HEK293T (cell line): ENCODE data around the gene CTSW.
"Not testable (repeated sequence)": the region's sequence is repeated elsewhere in the genome, so short reads cannot be mapped to it uniquely, and the experiment has no call there.

Source experiments
- CTCF ChIA-PET: fragments of 350-600 bp; formaldehyde crosslinking; extraction: SDS; loops from one replicate; lab custom pipeline; 2021; ENCODE audit warnings: antibody characterized with exemption, inconsistent platforms; lab: Yijun Ruan, JAX
- POLR2A ChIA-PET: fragments of 350-600 bp; formaldehyde crosslinking; extraction: SDS; loops from one replicate; lab custom pipeline; 2020; ENCODE audit warnings: antibody characterized with exemption, inconsistent platforms; lab: Yijun Ruan, JAX
- DNase-seq: peaks from one replicate; pipeline ENCODE4 v3.0.0; 2012; ENCODE audit warnings: mixed read lengths; ENCODE audit errors: extremely low spot score
- ARNT ChIP-seq: fragments of 450-650 bp; IDR thresholded peaks from 2 replicates; pipeline ENCODE4 v1.6.1; 2017; ENCODE audit warnings: mild to moderate bottlenecking
- BHLHE40 ChIP-seq: fragments of 450-650 bp; IDR thresholded peaks from 2 replicates; pipeline ENCODE4 v1.6.1; 2016; ENCODE audit warnings: mild to moderate bottlenecking, moderate library complexity, borderline replicate concordance
- ELF4 ChIP-seq: fragments of 450-650 bp; IDR thresholded peaks from 2 replicates; pipeline ENCODE4 v1.6.1; 2017; ENCODE audit warnings: antibody characterized with exemption
- FOXA1 ChIP-seq: fragments of 450-650 bp; IDR thresholded peaks from 2 replicates; pipeline ENCODE4 v1.6.1; 2016; ENCODE audit warnings: mild to moderate bottlenecking
- FOXK2 ChIP-seq: fragments of 450-650 bp; IDR thresholded peaks from 2 replicates; pipeline ENCODE4 v1.6.1; 2016; ENCODE audit warnings: mild to moderate bottlenecking
- FOXM1 ChIP-seq: fragments of 450-650 bp; IDR thresholded peaks from 2 replicates; pipeline ENCODE4 v1.6.1; 2017; ENCODE audit warnings: mild to moderate bottlenecking, borderline replicate concordance
- L3MBTL2 ChIP-seq: fragments of 450-650 bp; conservative IDR thresholded peaks from 2 replicates; pipeline ENCODE4 v1.6.1; 2016; ENCODE audit warnings: mild to moderate bottlenecking
- LEF1 ChIP-seq: fragments of 450-650 bp; IDR thresholded peaks from 2 replicates; pipeline ENCODE4 v1.6.1; 2017; ENCODE audit warnings: mild to moderate bottlenecking, borderline replicate concordance
- NFRKB ChIP-seq: fragments of 450-650 bp; IDR thresholded peaks from 2 replicates; pipeline ENCODE4 v1.6.1; 2016; ENCODE audit warnings: mild to moderate bottlenecking, moderate library complexity
- PKNOX1 ChIP-seq: fragments of 450-650 bp; IDR thresholded peaks from 2 replicates; pipeline ENCODE4 v1.6.1; 2016
- SP1 ChIP-seq: fragments of 450-650 bp; IDR thresholded peaks from 2 replicates; pipeline ENCODE4 v1.6.1; 2017
- SUZ12 ChIP-seq: fragments of 450-650 bp; IDR thresholded peaks from 2 replicates; pipeline ENCODE4 v1.6.1; 2016; ENCODE audit warnings: mild to moderate bottlenecking
- TARDBP ChIP-seq: fragments of 450-650 bp; IDR thresholded peaks from 2 replicates; pipeline ENCODE4 v1.6.1; 2016
- ZNF384 ChIP-seq: fragments of 450-650 bp; IDR thresholded peaks from 2 replicates; pipeline ENCODE4 v1.6.1; 2016

CTSW gene

GRCh38 chr11:65890324-65891218, 10.9 kb downstream of the CTSW start, which contains the start of gene CCDC85B:
TSS of gene CCDC85B (plus strand) at chr11:65890673. CDS start at chr11:65890784, 111 bp downstream.
- DNase-seq = peak; percentile 90
- POLR2A ChIA-PET = interaction anchor here (0.6 to 12.4 kb wide), 30 partner anchors 9 to 466 kb away, joined by 3 to 289 read pairs (median 4); partner anchors contain the start of genes AP5B1, BANF1, CFL1 and EFEMP2
- CTCF ChIA-PET = interaction anchor here (0.7 to 5.4 kb wide), 8 partner anchors 10 to 179 kb away, joined by 3 to 59 read pairs (median 6); partner anchors contain the start of genes FOSL1, KAT5 and MUS81
- TF ChIP-seq TARDBP (no peak), SUZ12 (no peak), PKNOX1 (0 out of 2 replicates have a peak, but pooled peaks have one; percentile 4), NFRKB (no peak), L3MBTL2 (peak; percentile 31)

DNA sequence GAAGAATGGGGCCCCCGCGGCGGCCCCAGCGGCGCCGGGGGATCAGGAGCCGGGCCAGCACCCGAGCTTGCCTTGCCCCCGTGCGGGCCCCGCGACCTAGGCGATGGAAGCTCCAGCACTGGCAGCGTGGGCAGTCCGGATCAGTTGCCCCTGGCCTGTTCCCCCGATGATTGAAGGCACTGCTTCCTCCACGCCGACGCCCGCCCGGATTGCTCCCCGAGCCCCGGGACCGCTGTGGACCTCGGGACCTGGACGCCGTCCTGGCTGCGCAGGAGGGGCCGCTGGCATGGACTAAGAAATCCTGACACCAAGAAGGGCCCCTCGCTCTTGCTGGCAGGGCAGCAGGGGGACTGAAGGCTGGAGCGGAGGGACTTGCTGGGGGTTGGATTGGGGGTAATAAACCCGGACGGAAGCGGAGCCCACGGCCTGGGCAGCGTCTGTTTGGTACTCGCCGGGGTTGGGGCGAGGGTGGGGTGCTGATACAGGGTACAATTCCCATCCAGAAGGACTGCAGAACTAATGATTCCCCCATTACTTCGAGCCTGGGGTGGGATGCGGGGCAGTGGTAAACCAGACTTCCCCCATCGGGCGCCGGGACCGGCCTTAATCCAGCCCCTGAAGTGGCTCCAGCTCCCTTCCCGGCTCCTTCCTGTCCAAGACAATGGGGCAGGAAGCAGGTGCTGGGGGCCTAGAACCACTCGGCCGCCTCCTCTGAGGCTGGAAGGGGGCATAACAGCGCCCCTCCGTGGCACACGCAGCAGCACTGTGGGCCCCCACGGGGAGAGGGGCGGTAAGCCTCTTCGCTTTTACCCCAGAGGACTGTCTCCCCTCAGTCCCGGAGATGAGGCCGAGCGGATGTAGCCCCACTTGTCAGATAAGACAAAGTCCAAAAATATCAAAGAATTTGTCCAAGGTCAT, 11.8 kb downstream of the CTSW start:
- ChIA-PET POLR2A (interaction anchor here (0.6 to 12.4 kb wide), 25 partner anchors 9 to 276 kb away, joined by 3 to 289 read pairs (median 5); partner anchors contain the start of genes AP5B1, CFL1, EFEMP2 and FOSL1), CTCF (interaction anchor here (0.7 to 5.4 kb wide), 10 partner anchors 9 to 180 kb away, joined by 3 to 59 read pairs (median 4); partner anchors contain the start of genes FOSL1, KAT5 and MUS81)
- no peak for DNase-seq
- TF ChIP-seq FOXM1 = no peak
- no peak for TF ChIP-seq TARDBP
- TF ChIP-seq ARNT = no peak
- TF ChIP-seq PKNOX1 = no peak
- no peak for TF ChIP-seq NFRKB
- no peak for TF ChIP-seq LEF1
- TF ChIP-seq FOXA1 = no peak
- no peak for TF ChIP-seq ELF4

DNA sequence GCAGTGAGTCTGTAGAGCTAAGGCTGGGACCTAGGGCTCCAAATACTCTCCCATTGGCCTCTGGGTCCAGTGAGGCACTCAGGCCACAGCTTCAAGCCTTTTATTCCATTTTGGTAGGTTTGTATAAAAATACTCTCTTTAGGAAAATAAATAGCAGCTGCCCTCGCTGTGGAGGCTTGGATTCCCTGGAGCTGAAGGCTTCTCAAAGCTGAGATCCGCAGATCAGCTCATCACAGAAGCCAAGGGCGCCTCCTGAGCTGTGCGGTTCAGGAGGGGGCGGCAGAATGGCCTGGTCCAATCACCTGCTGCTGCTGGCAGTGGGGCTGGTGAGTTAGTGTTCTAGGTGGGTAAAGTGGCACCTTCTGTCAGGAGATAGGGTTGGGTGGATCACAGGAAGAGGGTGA, 12.5 kb downstream of the CTSW start:
- DNase-seq = not testable (repeated sequence)
- ChIA-PET CTCF (interaction anchor here (0.9 to 5.4 kb wide), 3 partner anchors 8 to 107 kb away, joined by 3 to 36 read pairs (median 3); partner anchors contain the start of gene FOSL1), POLR2A (interaction anchor here (1.0 to 12.4 kb wide), 9 partner anchors 9 to 180 kb away, joined by 3 to 289 read pairs (median 35); partner anchors contain the start of genes CFL1, EFEMP2, FOSL1 and KAT5)

GRCh38 chr11:65892661-65893317, 13.2 kb downstream of the CTSW start:
- no peak for DNase-seq
- CTCF ChIA-PET = interaction anchor here (1.1 to 5.4 kb wide), 2 partner anchors 7 to 45 kb away, joined by 3 to 36 read pairs; partner anchors contain the start of gene FOSL1

DNA sequence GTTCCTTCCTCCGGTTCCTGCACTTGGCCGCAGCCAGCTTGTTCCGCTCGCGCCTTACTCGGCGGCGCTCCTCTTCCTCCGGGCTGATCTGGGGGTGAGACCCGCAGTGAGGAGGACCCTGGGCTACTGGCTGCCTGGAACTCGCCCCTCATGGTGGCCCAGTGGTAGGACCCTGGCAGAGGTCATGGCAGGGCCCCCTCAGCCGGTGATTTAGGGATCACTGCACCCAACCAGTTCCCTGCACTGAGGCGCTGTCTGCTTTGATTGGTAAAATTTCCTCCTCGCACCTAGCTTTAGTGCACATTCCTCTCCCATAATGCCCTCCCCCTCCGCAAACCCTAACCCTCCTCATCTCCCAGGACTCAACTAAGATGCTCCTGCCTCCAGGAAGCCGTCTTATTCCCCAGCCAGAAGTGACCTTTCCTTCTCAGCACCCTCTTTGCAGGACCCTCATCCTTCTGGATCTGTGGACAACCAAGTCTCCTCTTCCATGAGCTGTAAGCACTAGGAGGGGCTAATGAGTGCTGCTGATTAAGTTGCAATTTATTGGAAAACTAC, 14.5 kb downstream of the CTSW start:
- CTCF ChIA-PET = no interaction called here
- TF ChIP-seq SP1 (no peak), SUZ12 (no peak), TARDBP (no peak), ELF4 (no peak)
- no peak for DNase-seq
- POLR2A ChIA-PET = interaction anchor here (1.1 to 12.4 kb wide), 4 partner anchors 18 to 30 kb away, joined by 3 to 289 read pairs (median 4); partner anchors contain the start of genes CFL1, EFEMP2 and MUS81

More at GRCh38 chr11:65892661-65893317, 13.2 kb downstream of the CTSW start:
- POLR2A ChIA-PET = interaction anchor here (1.2 to 12.4 kb wide), 5 partner anchors 8 to 29 kb away, joined by 3 to 289 read pairs (median 35); partner anchors contain the start of genes CFL1, EFEMP2, FOSL1 and MUS81
- TF ChIP-seq LEF1 (no peak), ARNT (no peak), PKNOX1 (no peak), FOXM1 (no peak), FOXK2 (no peak), SP1 (no peak), BHLHE40 (no peak), ZNF384 (no peak)
